Panc1 (cell line): ENCODE measurements around the gene CYBA. TPM values are rescaled to one million over a fixed set of nuclear protein-coding genes. Genes with fewer than 3 reads are reported as not detected.
A peak's percentile ranks its signal among the peaks of the same experiment; 100 is the strongest.

Experiments used
- ATAC-seq: fragments of 200-7000 bp; cut with Tn5 transposase; 2 replicates; pipeline ENCODE4 v1.9.1; 2020; ENCODE audit warnings: mild to moderate bottlenecking, moderate library complexity
- BruUV-seq: library from RNA; stranded (reverse); fragments of 400-500 nt; replicated peaks from 2 replicates; lab custom pipeline; 2021; lab: Mats Ljungman, UMichigan
- CTCF ChIA-PET: fragments of 300-600 bp; sonication (Branson Sonifier 250); formaldehyde crosslinking; loops from one replicate; lab custom pipeline; 2022; ENCODE audit warnings: antibody characterized with exemption; lab: Charles Lee
- POLR2A ChIA-PET: fragments of 300-600 bp; sonication (Branson Sonifier 250); formaldehyde crosslinking; loops from one replicate; lab custom pipeline; 2022; ENCODE audit warnings: antibody characterized with exemption; lab: Charles Lee
- DNase-seq: peaks from one replicate; pipeline ENCODE4 v3.0.0-alpha.2; 2010; ENCODE audit warnings: low read depth, low spot score
- H3K27ac ChIP-seq: 2 replicates; pipeline ENCODE4 v1.5.1; 2011; ENCODE audit warnings: mild to moderate bottlenecking, low read length, inconsistent platforms
- H3K27me3 ChIP-seq: fragments of 200-500 bp; sonication (Bioruptor generic); 2 replicates; pipeline ENCODE4 v1.6.0; 2014; ENCODE audit warnings: low read length, inconsistent platforms; ENCODE audit not compliant: control insufficient read depth, insufficient read depth
- H3K36me3 ChIP-seq: fragments of 200-500 bp; sonication (Bioruptor generic); 2 replicates; pipeline ENCODE4 v1.5.1; 2014; ENCODE audit warnings: inconsistent platforms, mild to moderate bottlenecking, low read length, moderate library complexity; ENCODE audit not compliant: control insufficient read depth, insufficient read depth
- H3K4me1 ChIP-seq: 2 replicates; pipeline ENCODE4 v1.5.1; 2011; ENCODE audit warnings: inconsistent platforms, mild to moderate bottlenecking, low read length, moderate library complexity; ENCODE audit not compliant: control insufficient read depth, insufficient read depth
- H3K4me3 ChIP-seq, 2 experiments: 2 replicates each; pipeline ENCODE4 v1.5.1; 2011 to 2012; ENCODE audit warnings: low read depth in 2 of 2, low read length in 2 of 2, mild to moderate bottlenecking in 2 of 2, inconsistent platforms in 1 of 2, moderate library complexity in 1 of 2
- H3K9me3 ChIP-seq: fragments of 200-500 bp; sonication (Bioruptor generic); 2 replicates; pipeline ENCODE4 v1.5.1; 2014; ENCODE audit warnings: low read depth, mild to moderate bottlenecking, inconsistent platforms, low read length, moderate library complexity; ENCODE audit not compliant: control insufficient read depth, insufficient read depth
- CTCF ChIP-seq: fragments of 450-650 bp; IDR thresholded peaks from 2 replicates; pipeline ENCODE4 v1.5.1; 2017; ENCODE audit warnings: mild to moderate bottlenecking
- POLR2AphosphoS5 ChIP-seq: IDR thresholded peaks from 2 replicates; pipeline ENCODE4 v1.6.1; 2012; ENCODE audit warnings: mild to moderate bottlenecking, low read depth, low read length, moderate library complexity
- REST ChIP-seq, 2 experiments: IDR thresholded peaks; 2 replicates each; pipeline ENCODE4 v1.6.1; 2011 to 2012; ENCODE audit warnings: low read depth in 2 of 2, control low read depth in 1 of 2, low read length in 1 of 2, mild to moderate bottlenecking in 1 of 2, moderate library complexity in 1 of 2; ENCODE audit not compliant: insufficient read depth in 1 of 2
- SIN3A ChIP-seq: IDR thresholded peaks from 2 replicates; pipeline ENCODE4 v1.6.1; 2012; ENCODE audit warnings: low read depth, mild to moderate bottlenecking, low read length, moderate library complexity, borderline replicate concordance; ENCODE audit not compliant: insufficient read depth
- TCF7L2 ChIP-seq: IDR thresholded peaks from 2 replicates; pipeline ENCODE4 v1.6.1; 2011; ENCODE audit warnings: mild to moderate bottlenecking, low read depth, low read length, inconsistent platforms
- in situ Hi-C: cut with HindIII; loops from 2 replicates; pipeline ENCODE4 v1.10.0; 2016; ENCODE audit warnings: low sequenced_read_pairs, low pct_unique_long_range_greater_than_20kb
- intact Hi-C: fragments of 100-400 bp; cut with micrococcal nuclease; formaldehyde crosslinking; loops from one replicate; pipeline ENCODE4 v1.10.0; 2022; ENCODE audit not compliant: unreplicated experiment
- total RNA-seq: library from RNA; stranded (reverse); gene quantifications from one replicate; pipeline ENCODE4 v1.2.1, GENCODE V29; 2021; ENCODE audit not compliant: unreplicated experiment

CYBA gene
- total RNA-seq, 1 experiment from 2014 or later: 233 TPM

- DNase-seq: no peak
- no peaks in the 10 kb centered on the region for H3K27me3 ChIP-seq
- intact Hi-C loops: no loop called here
- no peaks in the 10 kb centered on the region for H3K4me1 ChIP-seq
- H3K27ac ChIP-seq: no peak overlapping the region
- BruUV-seq: TSS peak; percentile 64
- TF ChIP-seq TCF7L2 (no peak), SIN3A (no peak), POLR2AphosphoS5 (no peak), CTCF (no peak), REST (IDR thresholded peaks at IDR 0.05; ENCODE audit: insufficient read depth in 1 of 2, low read depth in 2 of 2, low read length in 1 of 2) (no peak)
- ChIA-PET POLR2A (no interaction called here), CTCF (no interaction called here)
- H3K9me3 ChIP-seq: no peaks in the 10 kb centered on the region
- in situ Hi-C loops: no loop called here
- no peak for ATAC-seq
- no peak overlapping the region for H3K4me3 ChIP-seq
- H3K36me3 ChIP-seq: no peaks in the 10 kb centered on the region
These were observed 24.2 kb downstream of the CYBA start for GRCh38 chr16:88626646-88627045.

GRCh38 chr16:88624977-88625576 is 25.8 kb downstream of the CYBA start:
- TF ChIP-seq REST (IDR thresholded peaks at IDR 0.05; ENCODE audit: insufficient read depth in 1 of 2, low read depth in 2 of 2, low read length in 1 of 2) (no peak), SIN3A (no peak), CTCF (no peak), TCF7L2 (no peak), POLR2AphosphoS5 (no peak)
- Histone ChIP-seq H3K27me3 (no peaks in the 10 kb centered on the region), H3K4me1 (no peaks in the 10 kb centered on the region), H3K9me3 (no peaks in the 10 kb centered on the region), H3K36me3 (no peaks in the 10 kb centered on the region), H3K4me3 (no peak overlapping the region), H3K27ac (no peak overlapping the region)
- no TSS peak for BruUV-seq
- DNase-seq (no peak), ATAC-seq (no peak)
- ChIA-PET CTCF (no interaction called here), POLR2A (no interaction called here)
- intact Hi-C loops (no loop called here), in situ Hi-C loops (no loop called here)
